Measurements from ENCODE around the gene PDCD6IP.

DNA sequence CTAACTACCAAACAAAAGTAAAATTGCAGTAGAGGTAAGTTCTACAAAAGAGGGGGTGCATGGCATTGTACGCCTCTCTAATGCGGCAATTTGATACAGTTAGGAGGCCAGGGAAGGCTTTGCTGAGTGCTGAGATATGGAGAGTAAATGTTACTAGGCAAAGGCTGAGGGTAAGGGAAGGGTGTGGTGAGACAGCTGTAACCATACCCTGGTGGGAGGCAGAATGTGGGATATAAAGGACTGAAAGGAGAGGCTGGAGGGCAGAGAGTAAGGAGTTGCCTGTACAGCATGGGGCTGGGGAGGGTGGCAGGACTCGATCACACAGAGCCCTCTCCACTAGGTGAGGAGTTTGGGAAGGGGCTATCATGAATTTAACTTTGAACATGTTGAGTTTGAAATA, 106.3 kb downstream of the PDCD6IP start:
- TF ChIP-seq POLR2AphosphoS5 (IDR thresholded peaks at IDR 0.05; ENCODE audit: low read depth) (no peak), EZH2 (IDR thresholded peaks at IDR 0.05; ENCODE audit: low read depth, unreplicated experiment) (no peak)
- TF ChIP-seq, protein P1, sequence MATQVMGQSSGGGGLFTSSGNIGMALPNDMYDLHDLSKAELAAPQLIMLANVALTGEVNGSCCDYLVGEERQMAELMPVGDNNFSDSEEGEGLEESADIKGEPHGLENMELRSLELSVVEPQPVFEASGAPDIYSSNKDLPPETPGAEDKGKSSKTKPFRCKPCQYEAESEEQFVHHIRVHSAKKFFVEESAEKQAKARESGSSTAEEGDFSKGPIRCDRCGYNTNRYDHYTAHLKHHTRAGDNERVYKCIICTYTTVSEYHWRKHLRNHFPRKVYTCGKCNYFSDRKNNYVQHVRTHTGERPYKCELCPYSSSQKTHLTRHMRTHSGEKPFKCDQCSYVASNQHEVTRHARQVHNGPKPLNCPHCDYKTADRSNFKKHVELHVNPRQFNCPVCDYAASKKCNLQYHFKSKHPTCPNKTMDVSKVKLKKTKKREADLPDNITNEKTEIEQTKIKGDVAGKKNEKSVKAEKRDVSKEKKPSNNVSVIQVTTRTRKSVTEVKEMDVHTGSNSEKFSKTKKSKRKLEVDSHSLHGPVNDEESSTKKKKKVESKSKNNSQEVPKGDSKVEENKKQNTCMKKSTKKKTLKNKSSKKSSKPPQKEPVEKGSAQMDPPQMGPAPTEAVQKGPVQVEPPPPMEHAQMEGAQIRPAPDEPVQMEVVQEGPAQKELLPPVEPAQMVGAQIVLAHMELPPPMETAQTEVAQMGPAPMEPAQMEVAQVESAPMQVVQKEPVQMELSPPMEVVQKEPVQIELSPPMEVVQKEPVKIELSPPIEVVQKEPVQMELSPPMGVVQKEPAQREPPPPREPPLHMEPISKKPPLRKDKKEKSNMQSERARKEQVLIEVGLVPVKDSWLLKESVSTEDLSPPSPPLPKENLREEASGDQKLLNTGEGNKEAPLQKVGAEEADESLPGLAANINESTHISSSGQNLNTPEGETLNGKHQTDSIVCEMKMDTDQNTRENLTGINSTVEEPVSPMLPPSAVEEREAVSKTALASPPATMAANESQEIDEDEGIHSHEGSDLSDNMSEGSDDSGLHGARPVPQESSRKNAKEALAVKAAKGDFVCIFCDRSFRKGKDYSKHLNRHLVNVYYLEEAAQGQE (IDR thresholded peaks at IDR 0.05; ENCODE audit: unreplicated experiment) = no peak
- TF ChIP-seq, protein P2, sequence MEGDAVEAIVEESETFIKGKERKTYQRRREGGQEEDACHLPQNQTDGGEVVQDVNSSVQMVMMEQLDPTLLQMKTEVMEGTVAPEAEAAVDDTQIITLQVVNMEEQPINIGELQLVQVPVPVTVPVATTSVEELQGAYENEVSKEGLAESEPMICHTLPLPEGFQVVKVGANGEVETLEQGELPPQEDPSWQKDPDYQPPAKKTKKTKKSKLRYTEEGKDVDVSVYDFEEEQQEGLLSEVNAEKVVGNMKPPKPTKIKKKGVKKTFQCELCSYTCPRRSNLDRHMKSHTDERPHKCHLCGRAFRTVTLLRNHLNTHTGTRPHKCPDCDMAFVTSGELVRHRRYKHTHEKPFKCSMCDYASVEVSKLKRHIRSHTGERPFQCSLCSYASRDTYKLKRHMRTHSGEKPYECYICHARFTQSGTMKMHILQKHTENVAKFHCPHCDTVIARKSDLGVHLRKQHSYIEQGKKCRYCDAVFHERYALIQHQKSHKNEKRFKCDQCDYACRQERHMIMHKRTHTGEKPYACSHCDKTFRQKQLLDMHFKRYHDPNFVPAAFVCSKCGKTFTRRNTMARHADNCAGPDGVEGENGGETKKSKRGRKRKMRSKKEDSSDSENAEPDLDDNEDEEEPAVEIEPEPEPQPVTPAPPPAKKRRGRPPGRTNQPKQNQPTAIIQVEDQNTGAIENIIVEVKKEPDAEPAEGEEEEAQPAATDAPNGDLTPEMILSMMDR (conservative IDR thresholded peaks at IDR 0.05; ENCODE audit: low read depth in 2 of 2) = no peak
- TF ChIP-seq, protein P3, sequence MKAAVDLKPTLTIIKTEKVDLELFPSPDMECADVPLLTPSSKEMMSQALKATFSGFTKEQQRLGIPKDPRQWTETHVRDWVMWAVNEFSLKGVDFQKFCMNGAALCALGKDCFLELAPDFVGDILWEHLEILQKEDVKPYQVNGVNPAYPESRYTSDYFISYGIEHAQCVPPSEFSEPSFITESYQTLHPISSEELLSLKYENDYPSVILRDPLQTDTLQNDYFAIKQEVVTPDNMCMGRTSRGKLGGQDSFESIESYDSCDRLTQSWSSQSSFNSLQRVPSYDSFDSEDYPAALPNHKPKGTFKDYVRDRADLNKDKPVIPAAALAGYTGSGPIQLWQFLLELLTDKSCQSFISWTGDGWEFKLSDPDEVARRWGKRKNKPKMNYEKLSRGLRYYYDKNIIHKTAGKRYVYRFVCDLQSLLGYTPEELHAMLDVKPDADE (IDR thresholded peaks at IDR 0.05) = no peak
